OCI-LY1 (cell line): ENCODE data around the gene PIP4K2A.

Source experiments
- H2AFZ ChIP-seq: fragments of 200-600 bp; sonication (generic), shearing (Covaris generic); 2 replicates; pipeline ENCODE4 v1.6.0; 2014; ENCODE audit warnings: antibody characterized with exemption, mild to moderate bottlenecking, low read length
- H3F3A ChIP-seq: fragments of 200-600 bp; sonication (generic), shearing (Covaris generic); 2 replicates; pipeline ENCODE4 v1.6.0; 2014; ENCODE audit warnings: mild to moderate bottlenecking, antibody characterized with exemption, low read length, moderate library complexity; ENCODE audit not compliant: insufficient read depth
- H3K27ac ChIP-seq: fragments of 200-600 bp; sonication (generic); 2 replicates; pipeline ENCODE4 v1.5.1; 2014; ENCODE audit warnings: low read length, mixed run types, mild to moderate bottlenecking, low read depth; ENCODE audit not compliant: poor library complexity, severe bottlenecking
- H3K27me3 ChIP-seq: fragments of 200-600 bp; sonication (generic); 2 replicates; pipeline ENCODE4 v1.6.0; 2014; ENCODE audit warnings: antibody characterized with exemption, mild to moderate bottlenecking, low read length, moderate library complexity; ENCODE audit not compliant: insufficient read depth
- H3K36me3 ChIP-seq: fragments of 200-600 bp; sonication (generic); 2 replicates; pipeline ENCODE4 v1.6.1; 2014; ENCODE audit warnings: mild to moderate bottlenecking, antibody characterized with exemption, low read length, moderate library complexity, mixed read lengths; ENCODE audit not compliant: insufficient read depth
- H3K4me1 ChIP-seq: fragments of 200-600 bp; sonication (generic); 2 replicates; pipeline ENCODE4 v1.5.1; 2014; ENCODE audit warnings: mild to moderate bottlenecking, low read length, moderate library complexity; ENCODE audit not compliant: insufficient read depth, severe bottlenecking
- H3K4me2 ChIP-seq: fragments of 200-600 bp; sonication (generic), shearing (Covaris generic); 2 replicates; pipeline ENCODE4 v1.6.1; 2014; ENCODE audit warnings: low read length
- H3K4me3 ChIP-seq: fragments of 200-600 bp; sonication (generic); 2 replicates; pipeline ENCODE4 v1.5.1; 2014; ENCODE audit warnings: low read length, low read depth, mild to moderate bottlenecking, mixed read lengths; ENCODE audit not compliant: poor library complexity, severe bottlenecking
- H3K79me2 ChIP-seq: fragments of 200-600 bp; shearing (Covaris generic); 2 replicates; pipeline ENCODE4 v1.6.1; 2016; ENCODE audit warnings: mixed run types, low read length, mixed read lengths; ENCODE audit not compliant: insufficient read depth
- H3K9ac ChIP-seq: fragments of 200-600 bp; sonication (generic), shearing (Covaris generic); 2 replicates; pipeline ENCODE4 v1.6.1; 2014; ENCODE audit warnings: mild to moderate bottlenecking, low read length, mixed read lengths
- H3K9me2 ChIP-seq: fragments of 200-600 bp; sonication (generic), shearing (Covaris generic); 2 replicates; pipeline ENCODE4 v1.6.1; 2014; ENCODE audit warnings: low read depth, mild to moderate bottlenecking, low read length, mixed read lengths
- H3K9me3 ChIP-seq: fragments of 200-600 bp; shearing (Covaris generic); 2 replicates; pipeline ENCODE4 v1.6.1; 2014; ENCODE audit warnings: low read length, mixed read lengths
- H4K20me1 ChIP-seq: fragments of 200-600 bp; sonication (generic), shearing (Covaris generic); 2 replicates; pipeline ENCODE4 v1.6.0; 2016; ENCODE audit warnings: mild to moderate bottlenecking, low read length; ENCODE audit not compliant: insufficient read depth
- EZH2 ChIP-seq: fragments of 200-600 bp; sonication (generic), shearing (Covaris generic); IDR thresholded peaks from 2 replicates; pipeline ENCODE4 v1.8.0; 2017; ENCODE audit warnings: borderline replicate concordance, mixed run types, mild to moderate bottlenecking, antibody characterized with exemption, low read length, moderate library complexity, mixed read lengths
- TF ChIP-seq, protein P1 (sequence below): fragments of 200-600 bp; sonication (generic), shearing (Covaris generic); IDR thresholded peaks from 2 replicates; pipeline ENCODE4 v1.5.1; 2017; ENCODE audit warnings: mild to moderate bottlenecking, antibody characterized with exemption, low read length, moderate library complexity, mixed read lengths

Gene PIP4K2A

DNA sequence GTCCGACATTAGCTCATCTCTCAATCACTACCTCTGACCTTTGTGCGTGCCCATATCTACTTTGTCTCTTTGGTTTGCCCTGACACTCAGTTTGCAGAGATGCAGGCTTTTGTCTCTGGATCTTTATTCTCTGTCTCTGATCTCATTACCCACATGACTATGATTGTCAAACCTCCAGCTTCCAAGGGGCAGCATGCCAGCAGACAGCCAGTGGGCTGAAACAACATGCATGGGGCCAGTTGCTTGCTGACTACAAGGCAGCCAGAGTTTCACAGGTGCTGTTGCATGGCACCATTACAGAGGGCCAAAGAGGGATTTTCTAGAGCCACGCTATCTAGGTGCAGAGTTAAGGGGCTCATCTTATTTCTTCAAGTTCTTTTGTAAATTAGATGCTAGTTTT, 222.9 kb downstream of the PIP4K2A start:
- TF ChIP-seq, protein P1, sequence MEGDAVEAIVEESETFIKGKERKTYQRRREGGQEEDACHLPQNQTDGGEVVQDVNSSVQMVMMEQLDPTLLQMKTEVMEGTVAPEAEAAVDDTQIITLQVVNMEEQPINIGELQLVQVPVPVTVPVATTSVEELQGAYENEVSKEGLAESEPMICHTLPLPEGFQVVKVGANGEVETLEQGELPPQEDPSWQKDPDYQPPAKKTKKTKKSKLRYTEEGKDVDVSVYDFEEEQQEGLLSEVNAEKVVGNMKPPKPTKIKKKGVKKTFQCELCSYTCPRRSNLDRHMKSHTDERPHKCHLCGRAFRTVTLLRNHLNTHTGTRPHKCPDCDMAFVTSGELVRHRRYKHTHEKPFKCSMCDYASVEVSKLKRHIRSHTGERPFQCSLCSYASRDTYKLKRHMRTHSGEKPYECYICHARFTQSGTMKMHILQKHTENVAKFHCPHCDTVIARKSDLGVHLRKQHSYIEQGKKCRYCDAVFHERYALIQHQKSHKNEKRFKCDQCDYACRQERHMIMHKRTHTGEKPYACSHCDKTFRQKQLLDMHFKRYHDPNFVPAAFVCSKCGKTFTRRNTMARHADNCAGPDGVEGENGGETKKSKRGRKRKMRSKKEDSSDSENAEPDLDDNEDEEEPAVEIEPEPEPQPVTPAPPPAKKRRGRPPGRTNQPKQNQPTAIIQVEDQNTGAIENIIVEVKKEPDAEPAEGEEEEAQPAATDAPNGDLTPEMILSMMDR: no peak
- TF ChIP-seq EZH2: no peak
- H3K9ac ChIP-seq: no peak overlapping the region
- H3K36me3 ChIP-seq: no peaks in the 10 kb centered on the region
- H3K4me2 ChIP-seq: no peak overlapping the region
- H3K4me3 ChIP-seq: no peak overlapping the region
- no peaks in the 10 kb centered on the region for H3K4me1 ChIP-seq
- no peaks in the 10 kb centered on the region for H3F3A ChIP-seq
- no peaks in the 10 kb centered on the region for H3K9me2 ChIP-seq
- H3K27ac ChIP-seq: no peak overlapping the region
- no peaks in the 10 kb centered on the region for H4K20me1 ChIP-seq
- no peaks in the 10 kb centered on the region for H3K9me3 ChIP-seq
- H2AFZ ChIP-seq: no peak overlapping the region
- no peaks in the 10 kb centered on the region for H3K79me2 ChIP-seq
- no peaks in the 10 kb centered on the region for H3K27me3 ChIP-seq

DNA sequence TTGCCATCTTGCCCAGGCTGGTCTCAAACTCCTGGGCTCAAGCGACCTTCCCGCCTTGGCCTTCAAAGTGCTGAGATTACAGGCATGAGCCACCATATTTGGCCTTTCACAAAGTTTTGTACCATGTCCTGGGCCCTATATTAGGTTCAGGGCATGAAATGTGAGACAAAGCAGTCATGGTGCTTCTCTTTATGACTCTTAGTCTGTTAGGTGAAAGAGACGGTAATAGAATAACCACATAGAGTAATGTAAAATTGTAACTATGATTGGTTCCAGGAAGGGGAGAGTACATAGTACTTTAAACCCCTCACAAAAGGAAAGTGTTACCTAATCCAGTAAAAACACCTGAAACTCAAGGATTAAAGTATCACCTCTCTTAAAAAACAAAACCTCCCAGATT, 224.4 kb downstream of the PIP4K2A start:
- H3K36me3 ChIP-seq: no peaks in the 10 kb centered on the region
- H2AFZ ChIP-seq: no peak overlapping the region
- H3K4me2 ChIP-seq: no peak overlapping the region
- TF ChIP-seq EZH2: no peak
- TF ChIP-seq, protein P1: no peak
- no peaks in the 10 kb centered on the region for H3K4me1 ChIP-seq
- H4K20me1 ChIP-seq: no peaks in the 10 kb centered on the region
- H3K27me3 ChIP-seq: no peaks in the 10 kb centered on the region
- H3K9me3 ChIP-seq: no peaks in the 10 kb centered on the region
- H3K79me2 ChIP-seq: no peaks in the 10 kb centered on the region
- no peaks in the 10 kb centered on the region for H3K9me2 ChIP-seq
- H3F3A ChIP-seq: no peaks in the 10 kb centered on the region
- no peak overlapping the region for H3K9ac ChIP-seq
- H3K4me3 ChIP-seq: no peak overlapping the region
- H3K27ac ChIP-seq: no peak overlapping the region

DNA sequence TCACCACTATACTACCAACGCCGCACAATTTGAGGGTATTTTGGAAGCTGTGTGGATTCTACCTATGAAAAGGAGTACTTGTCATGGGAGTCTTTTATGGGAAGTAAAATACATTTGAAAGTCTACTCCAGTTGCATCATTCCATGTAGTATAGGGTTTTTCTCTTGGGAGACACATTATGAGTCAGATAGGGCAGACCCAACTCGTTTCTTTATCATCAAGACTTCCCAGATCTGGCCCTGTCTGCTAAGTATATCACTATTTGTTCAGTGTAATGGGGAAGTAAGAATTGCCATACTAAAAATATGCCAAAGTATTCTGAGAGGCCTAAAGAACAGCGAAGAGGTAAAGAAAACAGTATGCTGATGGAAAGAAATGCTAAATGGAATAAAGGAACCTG, 224.9 kb downstream of the PIP4K2A start:
- Histone ChIP-seq H3K27ac (no peak overlapping the region), H2AFZ (no peak overlapping the region), H3F3A (no peaks in the 10 kb centered on the region)

More for the DNA sequence above, 224.9 kb downstream of the PIP4K2A start:
- Histone ChIP-seq H3K9ac (no peak overlapping the region), H3K4me2 (no peak overlapping the region), H4K20me1 (no peaks in the 10 kb centered on the region), H3K4me3 (no peak overlapping the region), H3K9me3 (no peaks in the 10 kb centered on the region), H3K9me2 (no peaks in the 10 kb centered on the region), H3K79me2 (no peaks in the 10 kb centered on the region), H3K27me3 (no peaks in the 10 kb centered on the region), H3K4me1 (no peaks in the 10 kb centered on the region), H3K36me3 (no peaks in the 10 kb centered on the region)
- TF ChIP-seq, protein P1: no peak
- TF ChIP-seq EZH2: no peak
